HEK293 (cell line): ENCODE measurements around the gene LRP1.

Source experiments
- KLF9 ChIP-seq: fragments of 450-650 bp; formaldehyde crosslinking; IDR thresholded peaks from 2 replicates; pipeline ENCODE4 v1.5.1; 2016; ENCODE audit warnings: missing biosample characterization, missing genetic modification characterization, low read depth
- PATZ1 ChIP-seq: fragments of 450-650 bp; formaldehyde crosslinking; IDR thresholded peaks from 2 replicates; pipeline ENCODE4 v1.5.1; 2016; ENCODE audit warnings: missing biosample characterization, missing genetic modification characterization
- SCRT2 ChIP-seq: fragments of 450-650 bp; formaldehyde crosslinking; IDR thresholded peaks from 2 replicates; pipeline ENCODE4 v1.5.1; 2016; ENCODE audit warnings: missing biosample characterization, missing genetic modification characterization
- ZEB2 ChIP-seq: fragments of 450-650 bp; formaldehyde crosslinking; IDR thresholded peaks from 2 replicates; pipeline ENCODE4 v1.5.1; 2016; ENCODE audit warnings: missing biosample characterization, missing genetic modification characterization
- ZFP41 ChIP-seq: fragments of 450-650 bp; formaldehyde crosslinking; IDR thresholded peaks from 2 replicates; pipeline ENCODE4 v1.5.1; 2016; ENCODE audit warnings: missing biosample characterization, missing genetic modification characterization, borderline replicate concordance
- ZNF157 ChIP-seq: fragments of 450-650 bp; formaldehyde crosslinking; IDR thresholded peaks from 2 replicates; pipeline ENCODE4 v1.5.1; 2016; ENCODE audit warnings: missing biosample characterization, missing genetic modification characterization
- ZNF223 ChIP-seq: fragments of 450-650 bp; formaldehyde crosslinking; IDR thresholded peaks from 2 replicates; pipeline ENCODE4 v1.5.1; 2016; ENCODE audit warnings: missing biosample characterization, missing genetic modification characterization
- ZNF239 ChIP-seq: fragments of 450-650 bp; formaldehyde crosslinking; IDR thresholded peaks from 2 replicates; pipeline ENCODE4 v1.5.1; 2016; ENCODE audit warnings: missing biosample characterization, missing genetic modification characterization
- ZNF292 ChIP-seq: fragments of 450-650 bp; formaldehyde crosslinking; IDR thresholded peaks from 2 replicates; pipeline ENCODE4 v1.5.1; 2016; ENCODE audit warnings: low read depth, missing biosample characterization, missing genetic modification characterization, borderline replicate concordance
- ZNF394 ChIP-seq: fragments of 450-650 bp; formaldehyde crosslinking; IDR thresholded peaks from 2 replicates; pipeline ENCODE4 v1.5.1; 2016; ENCODE audit warnings: missing biosample characterization, missing genetic modification characterization, mild to moderate bottlenecking, moderate library complexity, borderline replicate concordance
- ZNF416 ChIP-seq: fragments of 450-650 bp; formaldehyde crosslinking; IDR thresholded peaks from 2 replicates; pipeline ENCODE4 v1.5.1; 2016; ENCODE audit warnings: missing biosample characterization, missing genetic modification characterization
- ZNF514 ChIP-seq: fragments of 450-650 bp; formaldehyde crosslinking; IDR thresholded peaks from 2 replicates; pipeline ENCODE4 v1.5.1; 2016; ENCODE audit warnings: missing biosample characterization, missing genetic modification characterization
- ZNF658 ChIP-seq: fragments of 450-650 bp; formaldehyde crosslinking; IDR thresholded peaks from 2 replicates; pipeline ENCODE4; 2016; ENCODE audit warnings: missing biosample characterization, missing genetic modification characterization
- ZNF76 ChIP-seq: fragments of 450-650 bp; formaldehyde crosslinking; IDR thresholded peaks from 2 replicates; pipeline ENCODE4; 2016; ENCODE audit warnings: low read depth, missing biosample characterization, missing genetic modification characterization, borderline replicate concordance
- ZSCAN4 ChIP-seq: fragments of 450-650 bp; formaldehyde crosslinking; IDR thresholded peaks from 2 replicates; pipeline ENCODE4 v1.5.1; 2017; ENCODE audit warnings: missing biosample characterization, missing genetic modification characterization
- TF ChIP-seq, protein P1 (sequence below): fragments of 450-650 bp; formaldehyde crosslinking; IDR thresholded peaks from 2 replicates; pipeline ENCODE4 v1.5.1; 2016; ENCODE audit warnings: missing biosample characterization, missing genetic modification characterization, low read depth
- TF ChIP-seq, protein P2 (sequence below): fragments of 450-650 bp; formaldehyde crosslinking; IDR thresholded peaks from 2 replicates; pipeline ENCODE4 v1.5.1; 2016; ENCODE audit warnings: missing biosample characterization, missing genetic modification characterization
- TF ChIP-seq, protein P3 (sequence below): fragments of 450-650 bp; formaldehyde crosslinking; IDR thresholded peaks from 2 replicates; pipeline ENCODE4 v1.5.1; 2016; ENCODE audit warnings: missing biosample characterization, missing genetic modification characterization

Gene LRP1

GRCh38 chr12:57236925-57237595 is 108.8 kb downstream of the LRP1 start (continued):
- TF ChIP-seq, protein P1, sequence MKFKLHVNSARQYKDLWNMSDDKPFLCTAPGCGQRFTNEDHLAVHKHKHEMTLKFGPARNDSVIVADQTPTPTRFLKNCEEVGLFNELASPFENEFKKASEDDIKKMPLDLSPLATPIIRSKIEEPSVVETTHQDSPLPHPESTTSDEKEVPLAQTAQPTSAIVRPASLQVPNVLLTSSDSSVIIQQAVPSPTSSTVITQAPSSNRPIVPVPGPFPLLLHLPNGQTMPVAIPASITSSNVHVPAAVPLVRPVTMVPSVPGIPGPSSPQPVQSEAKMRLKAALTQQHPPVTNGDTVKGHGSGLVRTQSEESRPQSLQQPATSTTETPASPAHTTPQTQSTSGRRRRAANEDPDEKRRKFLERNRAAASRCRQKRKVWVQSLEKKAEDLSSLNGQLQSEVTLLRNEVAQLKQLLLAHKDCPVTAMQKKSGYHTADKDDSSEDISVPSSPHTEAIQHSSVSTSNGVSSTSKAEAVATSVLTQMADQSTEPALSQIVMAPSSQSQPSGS (tag by site-specific recombination) = no peak
- no peak for TF ChIP-seq ZNF239
- TF ChIP-seq ZNF394 (tag by site-specific recombination) = no peak
- TF ChIP-seq ZEB2 (tag by site-specific recombination) = 0 out of 2 replicates have a peak, but pooled peaks have one; percentile 19
- TF ChIP-seq ZNF514 (tag by site-specific recombination) = no peak
- TF ChIP-seq ZNF416 (tag by site-specific recombination) = no peak
- TF ChIP-seq SCRT2 = peak; percentile 65
- TF ChIP-seq ZNF223 (tag by site-specific recombination) = no peak
- TF ChIP-seq ZSCAN4 (tag by site-specific recombination) = no peak
- TF ChIP-seq ZNF76 (tag by site-specific recombination) = no peak
- no peak for TF ChIP-seq ZNF658 (tag by site-specific recombination)
- TF ChIP-seq ZFP41 (tag by site-specific recombination) = no peak
- TF ChIP-seq PATZ1 (tag by site-specific recombination) = peak; percentile 33; the same call in 1 of the 2 replicates
- no peak for TF ChIP-seq KLF9 (tag by site-specific recombination)
- no peak for TF ChIP-seq ZNF292 (tag by site-specific recombination)
- TF ChIP-seq, protein P2, sequence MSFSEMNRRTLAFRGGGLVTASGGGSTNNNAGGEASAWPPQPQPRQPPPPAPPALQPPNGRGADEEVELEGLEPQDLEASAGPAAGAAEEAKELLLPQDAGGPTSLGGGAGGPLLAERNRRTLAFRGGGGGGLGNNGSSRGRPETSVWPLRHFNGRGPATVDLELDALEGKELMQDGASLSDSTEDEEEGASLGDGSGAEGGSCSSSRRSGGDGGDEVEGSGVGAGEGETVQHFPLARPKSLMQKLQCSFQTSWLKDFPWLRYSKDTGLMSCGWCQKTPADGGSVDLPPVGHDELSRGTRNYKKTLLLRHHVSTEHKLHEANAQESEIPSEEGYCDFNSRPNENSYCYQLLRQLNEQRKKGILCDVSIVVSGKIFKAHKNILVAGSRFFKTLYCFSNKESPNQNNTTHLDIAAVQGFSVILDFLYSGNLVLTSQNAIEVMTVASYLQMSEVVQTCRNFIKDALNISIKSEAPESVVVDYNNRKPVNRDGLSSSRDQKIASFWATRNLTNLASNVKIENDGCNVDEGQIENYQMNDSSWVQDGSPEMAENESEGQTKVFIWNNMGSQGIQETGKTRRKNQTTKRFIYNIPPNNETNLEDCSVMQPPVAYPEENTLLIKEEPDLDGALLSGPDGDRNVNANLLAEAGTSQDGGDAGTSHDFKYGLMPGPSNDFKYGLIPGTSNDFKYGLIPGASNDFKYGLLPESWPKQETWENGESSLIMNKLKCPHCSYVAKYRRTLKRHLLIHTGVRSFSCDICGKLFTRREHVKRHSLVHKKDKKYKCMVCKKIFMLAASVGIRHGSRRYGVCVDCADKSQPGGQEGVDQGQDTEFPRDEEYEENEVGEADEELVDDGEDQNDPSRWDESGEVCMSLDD (tag by site-specific recombination) = no peak
- no peak for TF ChIP-seq ZNF157 (tag by site-specific recombination)
- TF ChIP-seq, protein P3, sequence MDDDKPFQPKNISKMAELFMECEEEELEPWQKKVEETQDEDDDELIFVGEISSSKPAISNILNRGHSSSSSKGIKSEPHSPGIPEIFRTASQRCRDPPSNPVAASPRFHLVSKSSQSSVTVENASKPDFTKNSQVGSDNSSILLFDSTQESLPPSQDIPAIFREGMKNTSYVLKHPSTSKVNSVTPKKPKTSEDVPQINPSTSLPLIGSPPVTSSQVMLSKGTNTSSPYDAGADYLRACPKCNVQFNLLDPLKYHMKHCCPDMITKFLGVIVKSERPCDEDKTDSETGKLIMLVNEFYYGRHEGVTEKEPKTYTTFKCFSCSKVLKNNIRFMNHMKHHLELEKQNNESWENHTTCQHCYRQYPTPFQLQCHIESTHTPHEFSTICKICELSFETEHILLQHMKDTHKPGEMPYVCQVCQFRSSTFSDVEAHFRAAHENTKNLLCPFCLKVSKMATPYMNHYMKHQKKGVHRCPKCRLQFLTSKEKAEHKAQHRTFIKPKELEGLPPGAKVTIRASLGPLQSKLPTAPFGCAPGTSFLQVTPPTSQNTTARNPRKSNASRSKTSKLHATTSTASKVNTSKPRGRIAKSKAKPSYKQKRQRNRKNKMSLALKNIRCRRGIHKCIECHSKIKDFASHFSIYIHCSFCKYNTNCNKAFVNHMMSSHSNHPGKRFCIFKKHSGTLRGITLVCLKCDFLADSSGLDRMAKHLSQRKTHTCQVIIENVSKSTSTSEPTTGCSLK (tag by site-specific recombination) = no peak
